HL-60/S4 treated with retinoic acid at 250 ng/mL for 4 days and 3 days (cell line): ENCODE measurements around the gene AQP9.

Experiments used
- in situ Hi-C: fragments of 300-500 bp; cut with MboI; formaldehyde crosslinking; loops from 2 replicates; pipeline ENCODE4 v1.7.0; 2022; ENCODE audit warnings: low sequenced_read_pairs

AQP9 gene

DNA sequence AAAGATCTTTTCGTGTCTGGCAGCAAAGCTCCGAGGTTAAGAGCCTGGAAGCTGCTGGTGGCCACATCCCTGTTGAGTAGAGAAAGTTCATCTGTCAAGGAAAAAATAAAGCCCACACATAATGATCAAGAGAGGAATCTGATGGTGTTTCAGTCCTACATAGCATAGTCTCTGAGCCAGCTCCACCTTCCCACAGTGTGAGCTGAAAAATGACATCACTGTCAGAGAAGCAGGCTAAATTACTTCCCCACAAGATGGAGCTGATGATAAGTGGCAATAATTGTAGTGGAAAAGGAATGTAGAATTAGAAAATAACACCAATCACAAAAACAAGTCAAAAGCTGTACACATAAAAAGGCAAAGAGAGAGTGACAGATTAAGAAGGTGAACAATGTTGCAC is 84.5 kb downstream of the AQP9 start:
- in situ Hi-C loops, result no loop called here

DNA sequence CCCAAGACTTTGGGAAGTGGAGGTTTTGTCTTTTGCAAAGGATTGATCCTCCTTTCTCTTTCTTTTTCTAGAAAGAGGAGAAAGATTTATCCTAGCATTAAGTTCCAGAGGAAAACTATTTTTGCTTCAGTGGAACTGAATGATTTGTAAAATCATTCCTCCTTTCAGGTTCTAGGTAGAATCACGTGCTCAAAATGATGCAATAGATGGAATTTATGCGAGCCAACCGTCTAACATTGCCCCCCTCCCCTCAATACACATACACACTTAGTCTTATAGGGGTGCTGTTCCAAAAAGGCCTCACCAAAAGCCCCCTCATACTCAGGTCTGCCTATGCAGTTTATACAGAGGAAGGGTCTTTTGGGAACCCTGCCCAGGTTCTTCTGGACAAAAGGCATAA is 85.3 kb downstream of the AQP9 start:
- in situ Hi-C loops, result no loop called here

DNA sequence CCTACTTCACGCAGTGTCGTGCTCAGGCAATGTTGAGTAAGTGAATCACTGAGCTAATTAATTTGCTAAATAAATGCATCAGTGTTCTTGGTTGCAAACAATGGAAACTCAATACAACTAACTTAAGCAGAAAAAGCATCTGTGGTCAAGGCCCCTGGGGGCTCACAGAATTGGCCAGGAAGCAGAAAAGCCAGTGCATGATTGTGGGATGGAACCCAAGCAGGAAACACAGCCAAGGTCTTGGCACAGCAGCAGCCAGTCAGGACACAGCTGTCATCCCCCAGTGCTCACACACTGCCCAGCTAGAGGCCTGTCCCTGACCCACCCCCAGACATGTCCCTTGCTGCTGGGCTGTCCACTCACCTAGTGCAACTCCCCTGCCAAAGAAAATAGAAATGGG is 85.9 kb downstream of the AQP9 start:
- in situ Hi-C loops, result no loop called here

DNA sequence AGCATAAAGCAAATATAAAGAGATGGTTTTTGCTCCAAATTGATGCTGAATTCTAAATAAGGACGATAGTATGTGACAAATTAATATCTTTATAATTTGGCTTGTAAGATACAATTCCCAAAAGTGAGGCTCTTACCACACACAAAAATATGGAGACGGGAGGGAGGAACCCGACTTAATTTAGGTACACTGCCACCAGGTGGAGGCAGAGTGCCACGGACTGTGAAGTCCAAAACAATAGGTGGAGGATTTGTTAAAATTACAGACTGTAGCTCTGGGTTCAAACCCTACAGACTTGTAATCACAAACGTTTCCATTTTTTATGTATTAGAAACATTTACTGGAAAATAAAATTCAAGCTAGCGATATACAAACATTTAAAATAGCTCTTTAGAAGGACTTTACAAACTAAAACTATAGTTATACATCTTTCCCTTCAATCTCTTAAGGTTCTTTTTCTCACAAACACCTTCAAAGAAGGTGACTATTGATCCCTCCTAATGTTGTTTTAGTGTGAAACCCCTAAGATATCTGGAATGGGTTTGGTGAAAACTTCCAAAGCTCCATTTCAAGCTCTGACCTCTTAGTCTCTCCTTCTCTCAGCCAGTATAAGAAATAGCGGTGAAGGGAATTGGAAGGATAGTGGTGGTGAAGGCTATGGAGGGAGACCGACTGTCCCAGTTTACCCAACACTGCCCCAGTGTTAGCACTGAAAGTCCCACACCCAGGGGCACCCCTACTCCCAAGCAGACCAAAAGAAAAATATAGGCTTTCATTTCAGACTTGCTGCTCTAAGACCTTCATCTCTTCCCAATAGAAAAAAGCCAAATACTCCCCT is 89.7 kb downstream of the AQP9 start:
- in situ Hi-C loops, result loop anchor here (25.0 kb wide), 1 partner anchor 1259 kb away; no protein-coding TSS in a partner anchor

DNA sequence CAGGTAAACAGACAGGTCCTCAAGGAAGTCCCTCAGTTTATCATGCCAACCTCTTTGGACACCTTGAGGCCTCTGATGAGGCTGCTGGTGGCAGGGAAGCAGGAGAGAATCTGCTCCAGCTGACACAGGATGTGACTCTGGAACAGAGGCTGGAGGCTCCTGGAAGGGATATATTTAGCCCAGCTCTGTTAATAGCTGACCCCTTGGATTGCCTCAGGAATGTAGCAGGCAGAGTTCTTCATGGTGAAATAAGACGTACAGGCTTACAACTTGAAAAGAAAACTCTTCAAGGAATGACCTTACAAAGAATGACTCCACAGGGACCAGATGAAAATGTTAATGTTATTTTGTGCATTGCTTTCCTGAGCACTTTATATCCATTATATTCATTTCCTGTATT is 90.5 kb downstream of the AQP9 start:
- in situ Hi-C loops, result loop anchor here (25.0 kb wide), 1 partner anchor 1259 kb away; no protein-coding TSS in a partner anchor

DNA sequence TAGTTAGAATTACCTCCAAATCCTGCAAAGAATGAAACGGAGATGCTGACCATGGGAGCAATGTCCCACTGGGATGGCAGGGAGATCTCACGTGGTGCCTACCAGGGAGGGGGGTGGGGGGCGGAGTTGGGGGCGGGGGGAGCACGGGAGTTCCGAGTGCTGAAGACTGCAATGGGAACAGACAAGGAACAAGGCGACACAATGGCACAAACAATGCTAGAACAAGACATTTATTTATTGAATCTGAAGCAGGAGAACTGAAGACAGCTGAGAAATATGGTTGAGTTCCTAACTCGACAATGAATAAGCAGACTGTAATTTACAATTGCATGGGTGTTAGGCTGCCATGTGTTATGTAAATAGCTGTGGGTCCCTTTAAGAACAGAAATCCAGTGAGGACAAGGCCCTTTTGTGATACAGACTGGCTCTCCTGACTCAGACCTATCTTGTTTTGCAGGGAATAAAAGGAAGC is 91.2 kb downstream of the AQP9 start:
- in situ Hi-C loops, result loop anchor here (25.0 kb wide), 1 partner anchor 1258 kb away; no protein-coding TSS in a partner anchor

DNA sequence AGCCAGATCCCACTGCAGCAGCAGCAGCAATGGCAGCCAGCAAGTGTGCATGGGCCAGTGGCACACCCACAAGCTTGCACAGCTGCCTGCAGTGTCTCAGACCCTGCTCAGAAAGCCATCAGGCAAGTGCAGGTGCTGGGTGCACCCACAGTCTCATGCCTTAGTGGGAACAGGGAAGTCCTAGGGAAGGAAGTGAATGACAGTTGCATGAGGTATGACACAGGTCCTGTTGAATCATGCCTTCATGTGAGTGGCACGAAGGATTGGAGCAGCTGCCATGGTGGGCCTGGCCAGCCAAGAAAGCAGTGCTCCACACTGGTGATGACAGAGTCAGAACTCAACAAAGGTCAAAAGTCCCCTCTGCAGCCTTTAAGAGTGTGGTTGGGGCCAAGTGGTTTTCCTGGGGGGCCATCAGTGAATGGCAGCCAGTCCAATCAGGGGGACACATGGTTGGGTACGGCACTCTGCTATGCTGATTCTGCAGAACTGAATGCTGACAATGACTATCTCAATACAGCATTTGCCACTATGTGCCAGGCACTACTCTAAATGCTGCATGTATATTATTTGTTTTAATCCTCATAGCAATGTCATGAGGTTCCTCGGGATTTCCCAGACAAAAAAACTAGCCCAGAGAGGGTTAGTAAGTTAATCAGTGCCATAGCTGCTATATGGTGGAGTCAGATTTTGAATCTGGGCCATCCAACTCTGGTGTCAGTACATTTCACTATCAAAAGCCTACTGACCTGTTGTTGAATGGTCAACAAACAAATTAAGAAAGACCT is 94.3 kb downstream of the AQP9 start:
- in situ Hi-C loops, result loop anchor here (25.0 kb wide), 1 partner anchor 1255 kb away; no protein-coding TSS in a partner anchor

DNA sequence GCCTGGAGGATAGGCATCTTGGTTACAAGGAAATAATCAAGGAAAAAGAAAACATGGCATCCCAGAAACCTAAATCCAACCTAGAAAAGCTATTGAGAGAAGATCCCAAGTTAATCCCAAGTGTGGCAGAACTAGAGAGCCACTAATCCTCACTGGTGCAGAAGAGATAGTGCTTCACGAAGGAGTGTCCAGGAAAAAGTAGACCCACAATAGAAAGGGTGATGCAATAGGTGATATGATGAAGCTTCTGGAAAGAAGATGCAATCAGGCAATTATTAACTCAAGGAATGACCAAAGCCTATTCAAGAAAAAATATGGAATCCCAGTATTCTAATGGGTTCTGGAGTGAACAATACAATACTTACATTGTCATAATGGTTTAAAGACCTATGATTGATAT is 95.2 kb downstream of the AQP9 start:
- in situ Hi-C loops, result loop anchor here (25.0 kb wide), 1 partner anchor 1254 kb away; no protein-coding TSS in a partner anchor
